Skeletal muscle tissue (tissue), 4 donors: Measurements from ENCODE around the gene LZTR1. TPM values are rescaled to one million over a fixed set of nuclear protein-coding genes. Genes with fewer than 3 reads are reported as not detected.

Experiments
- H3K27ac ChIP-seq: one replicate; pipeline ENCODE4 v1.7.0; 2013; ENCODE audit warnings: mild to moderate bottlenecking, low read depth, low read length, inconsistent platforms
- H3K27me3 ChIP-seq, 3 donors: one replicate each; pipeline ENCODE4 v1.7.0; 2013; ENCODE audit warnings: low read length in 3 of 3; ENCODE audit not compliant: control insufficient read depth in 3 of 3, insufficient read depth in 3 of 3
- H3K36me3 ChIP-seq, 3 donors: one replicate each; pipeline ENCODE4 v1.7.0; 2013; ENCODE audit warnings: low read length in 3 of 3; ENCODE audit not compliant: control insufficient read depth in 3 of 3, insufficient read depth in 3 of 3
- H3K4me1 ChIP-seq, 3 donors: one replicate each; pipeline ENCODE4 v1.7.0; 2013; ENCODE audit warnings: low read length in 3 of 3, mild to moderate bottlenecking in 3 of 3; ENCODE audit not compliant: control insufficient read depth in 3 of 3, insufficient read depth in 3 of 3
- H3K4me3 ChIP-seq, 3 donors: one replicate each; pipeline ENCODE4 v1.7.0; 2013; ENCODE audit warnings: low read length in 3 of 3
- H3K9ac ChIP-seq, 3 donors: one replicate each; pipeline ENCODE4 v1.7.0; 2013; ENCODE audit warnings: low read length in 3 of 3, mild to moderate bottlenecking in 3 of 3, moderate library complexity in 2 of 3, low read depth in 1 of 3
- H3K9me3 ChIP-seq, 3 donors: one replicate each; pipeline ENCODE4 v1.7.0; 2013; ENCODE audit warnings: low read length in 3 of 3; ENCODE audit not compliant: control insufficient read depth in 3 of 3
- total RNA-seq: library from RNA; depleted of rRNA; stranded (reverse); fragments of >200 nt; gene quantifications from one replicate; pipeline ENCODE4 v1.2.3, GENCODE V29; 2014
- donor health status: Osteomylitis.

LZTR1 gene
- total RNA-seq, 1 donor from 2014 or later: 32.4 TPM

GRCh38 chr22:21025763-21026755 is 44.0 kb downstream of the LZTR1 start:
- Histone ChIP-seq H3K9me3 (no peaks in the 10 kb centered on the region), H3K27me3 (peaks cover 12 to 18% (median 15%) of the 10 kb centered on the region in 3 donors), H3K4me3 (no peak overlapping the region), H3K9ac (peak overlapping the region in 1 of 3 donors; percentile 8), H3K27ac (no peak overlapping the region), H3K36me3 (peaks cover 4 to 23% (median 12%) of the 10 kb centered on the region in 3 donors), H3K4me1 (peaks cover 8 to 20% (median 11%) of the 10 kb centered on the region in 3 donors)

GRCh38 chr22:21026783-21027692 is 44.9 kb downstream of the LZTR1 start:
- Histone ChIP-seq H3K9me3 (no peaks in the 10 kb centered on the region), H3K4me1 (peaks cover 12 to 27% (median 16%) of the 10 kb centered on the region in 3 donors), H3K27me3 (peaks cover 21 to 28% (median 24%) of the 10 kb centered on the region in 3 donors), H3K4me3 (no peak overlapping the region), H3K27ac (no peak overlapping the region), H3K9ac (peak overlapping the region in 1 of 3 donors; percentile 25), H3K36me3 (peaks cover 4 to 23% (median 12%) of the 10 kb centered on the region in 3 donors)

DNA sequence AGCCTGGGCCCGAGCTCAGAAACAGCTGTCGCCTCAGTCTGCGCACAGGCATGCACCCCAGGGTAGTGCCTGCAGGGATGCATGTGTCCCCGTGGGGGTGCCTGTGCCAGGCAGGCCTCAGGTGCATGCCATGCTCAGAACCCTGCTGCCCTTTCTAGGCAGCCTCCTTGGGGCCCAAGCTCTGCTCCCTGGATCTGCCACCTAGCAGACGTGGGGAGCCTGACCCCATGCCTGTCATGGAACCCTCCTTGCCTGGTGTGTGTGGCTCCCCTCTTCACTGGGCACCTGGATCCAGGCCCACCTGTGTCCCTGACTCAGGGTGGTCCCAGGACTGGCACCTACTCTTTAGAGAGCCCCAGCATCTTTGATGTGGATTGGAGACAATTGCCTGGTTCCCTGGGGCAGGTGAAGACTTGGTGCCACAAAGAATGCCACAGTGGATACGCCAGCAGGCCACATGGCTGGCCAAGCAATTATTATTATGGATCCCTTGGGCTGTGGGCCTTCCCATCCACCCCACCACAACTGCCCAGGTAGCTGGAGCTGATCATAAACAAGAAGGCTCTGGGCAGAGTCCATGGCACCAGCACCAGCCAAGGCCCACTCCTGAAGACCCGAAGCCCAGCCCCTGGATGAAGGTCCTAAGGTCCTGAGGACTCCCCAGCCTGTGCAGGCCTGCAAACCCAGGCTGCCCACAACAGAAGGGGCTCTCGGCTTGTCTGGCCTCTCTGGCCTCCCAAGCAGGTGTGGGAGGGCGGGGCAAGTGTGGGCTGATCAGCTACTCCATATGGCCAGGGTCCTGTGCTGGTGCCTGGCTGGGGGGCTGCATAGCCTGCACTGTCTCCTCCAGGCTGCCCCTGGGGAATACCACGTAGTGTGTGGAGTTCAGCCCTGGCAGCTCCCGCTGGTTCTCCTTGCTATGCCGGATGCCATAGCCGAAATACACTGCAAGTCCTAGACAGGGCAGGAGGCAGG is 46.5 kb downstream of the LZTR1 start:
- H3K4me1 ChIP-seq: peaks cover 15 to 36% (median 21%) of the 10 kb centered on the region in 3 donors
- H3K27me3 ChIP-seq: peaks cover 27 to 38% (median 34%) of the 10 kb centered on the region in 3 donors
- H3K9ac ChIP-seq: peak overlapping the region in 1 of 3 donors; percentile 3
- peaks cover 4 to 20% (median 9%) of the 10 kb centered on the region in 3 donors for H3K36me3 ChIP-seq
- no peaks in the 10 kb centered on the region for H3K9me3 ChIP-seq
- H3K4me3 ChIP-seq: no peak overlapping the region
- H3K27ac ChIP-seq: no peak overlapping the region

DNA sequence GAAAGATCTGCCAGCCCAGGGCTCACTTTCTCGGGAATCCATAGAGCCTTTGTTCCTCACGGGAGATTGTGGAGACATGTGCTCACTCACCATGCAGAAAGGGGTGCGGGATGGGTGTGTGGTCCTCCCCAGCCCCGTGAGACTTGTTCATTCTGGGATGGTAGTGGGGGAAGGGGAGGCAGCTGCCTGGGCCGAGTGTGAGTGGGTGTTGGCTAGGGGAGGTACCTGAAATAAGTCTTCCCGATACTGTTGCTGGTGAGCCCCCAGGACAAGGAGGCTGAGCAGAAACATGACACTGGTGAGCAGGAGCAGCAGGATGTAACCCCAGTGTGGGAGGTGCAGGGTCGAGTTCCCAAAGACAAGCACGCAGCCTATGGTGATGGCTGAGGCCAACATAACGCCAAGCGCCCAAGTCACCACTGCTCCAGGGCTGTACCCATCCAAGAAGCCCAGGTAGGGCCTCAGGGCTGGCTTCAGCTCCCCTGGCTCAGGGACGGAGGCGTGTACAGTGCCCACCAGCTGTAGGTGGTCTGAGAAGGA is 47.5 kb downstream of the LZTR1 start:
- Histone ChIP-seq H3K9ac (no peak overlapping the region), H3K4me3 (no peak overlapping the region), H3K4me1 (peaks cover 15 to 36% (median 21%) of the 10 kb centered on the region in 3 donors), H3K27me3 (peaks cover 27 to 38% (median 34%) of the 10 kb centered on the region in 3 donors), H3K9me3 (no peaks in the 10 kb centered on the region), H3K27ac (no peak overlapping the region), H3K36me3 (peaks cover 4 to 20% (median 9%) of the 10 kb centered on the region in 3 donors)

GRCh38 chr22:21030032-21030431 is 47.9 kb downstream of the LZTR1 start:
- H3K9ac ChIP-seq: no peak overlapping the region
- H3K4me3 ChIP-seq: no peak overlapping the region
- peaks cover 15 to 36% (median 21%) of the 10 kb centered on the region in 3 donors for H3K4me1 ChIP-seq
- peaks cover 4 to 19% (median 9%) of the 10 kb centered on the region in 3 donors for H3K36me3 ChIP-seq
- H3K9me3 ChIP-seq: no peaks in the 10 kb centered on the region
- peaks cover 27 to 38% (median 34%) of the 10 kb centered on the region in 3 donors for H3K27me3 ChIP-seq
- no peak overlapping the region for H3K27ac ChIP-seq

DNA sequence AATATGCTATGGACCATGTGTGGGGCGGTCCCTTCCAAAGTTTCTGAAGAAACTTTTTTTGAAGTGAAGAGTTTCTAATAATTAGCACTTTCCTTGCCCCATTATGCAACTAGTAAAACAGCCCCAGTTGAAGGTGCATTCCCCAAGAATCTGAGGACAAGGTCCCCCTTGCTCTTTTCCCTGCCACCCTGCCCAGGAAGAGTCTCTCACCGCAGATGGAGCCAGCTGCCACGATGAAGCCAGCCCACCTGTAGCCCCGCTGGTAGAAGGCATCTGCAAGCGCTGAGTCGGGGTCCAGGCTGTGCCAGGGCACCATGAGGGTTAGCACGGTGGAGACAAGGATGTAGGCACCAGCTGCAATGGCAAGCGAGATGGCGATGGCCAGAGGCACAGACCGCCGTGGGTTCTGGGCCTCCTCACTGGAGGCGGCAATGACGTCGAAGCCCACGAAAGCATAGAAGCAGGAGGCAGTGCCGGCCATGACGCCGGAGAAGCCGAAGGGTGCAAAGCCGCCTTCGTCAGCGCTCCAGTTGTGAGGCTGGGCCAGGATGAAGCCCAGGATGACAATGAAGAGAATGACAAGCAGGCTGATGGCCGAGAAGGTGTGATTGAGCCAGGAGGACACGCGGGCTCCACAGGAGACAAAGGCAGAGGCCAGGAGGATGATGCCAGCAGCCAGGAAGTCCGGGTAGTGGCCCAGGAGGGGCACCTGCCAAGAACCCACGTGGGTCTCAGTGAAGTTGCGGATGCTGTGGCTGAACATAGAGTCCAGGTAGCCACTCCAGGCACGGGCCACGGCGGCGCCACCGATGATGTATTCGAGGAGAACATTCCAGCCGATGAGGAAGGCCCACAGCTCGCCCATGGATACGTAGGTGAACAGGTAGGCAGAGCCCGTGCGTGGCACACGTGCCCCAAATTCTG is 48.8 kb downstream of the LZTR1 start:
- peaks cover 3 to 11% (median 5%) of the 10 kb centered on the region in 3 donors for H3K36me3 ChIP-seq
- no peak overlapping the region for H3K9ac ChIP-seq
- no peaks in the 10 kb centered on the region for H3K9me3 ChIP-seq
- no peak overlapping the region for H3K27ac ChIP-seq
- peaks cover 27 to 38% (median 34%) of the 10 kb centered on the region in 3 donors for H3K27me3 ChIP-seq
- H3K4me1 ChIP-seq: peaks cover 15 to 36% (median 21%) of the 10 kb centered on the region in 3 donors
- H3K4me3 ChIP-seq: no peak overlapping the region

DNA sequence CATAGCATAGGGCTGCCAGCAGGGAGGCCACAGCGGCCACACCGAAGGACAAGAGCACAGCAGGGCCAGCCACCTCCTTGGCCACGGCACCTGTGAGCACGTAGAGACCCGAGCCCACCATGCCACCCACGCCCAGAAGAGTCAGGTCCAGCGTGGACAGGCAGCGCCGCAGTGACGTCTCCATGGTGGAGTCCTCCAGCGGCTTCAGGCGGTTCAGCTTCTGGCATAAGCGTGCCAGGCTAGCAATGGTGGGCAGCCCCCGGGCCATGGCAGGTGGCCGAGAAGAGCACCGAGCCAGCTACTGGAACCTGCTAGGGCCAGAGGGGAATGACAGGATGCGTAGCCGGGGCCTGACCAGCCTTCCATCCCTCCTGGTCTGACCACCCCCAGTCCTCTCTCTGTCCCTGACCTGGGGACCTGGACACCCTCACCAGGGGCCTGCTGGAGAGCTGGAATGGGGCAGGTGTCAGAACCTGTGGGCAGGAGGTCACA is 49.5 kb downstream of the LZTR1 start:
- H3K9me3 ChIP-seq: no peaks in the 10 kb centered on the region
- H3K27ac ChIP-seq: no peak overlapping the region
- no peak overlapping the region for H3K9ac ChIP-seq
- H3K4me1 ChIP-seq: peaks cover 15 to 36% (median 21%) of the 10 kb centered on the region in 3 donors
- H3K4me3 ChIP-seq: no peak overlapping the region
- peaks cover 27 to 38% (median 34%) of the 10 kb centered on the region in 3 donors for H3K27me3 ChIP-seq
- H3K36me3 ChIP-seq: peaks cover 0 to 4% (median under 1%) of the 10 kb centered on the region in 3 donors
